Measurements from ENCODE around the gene ZNF787. TPM values are rescaled to one million over a fixed set of nuclear protein-coding genes. Genes with fewer than 3 reads are reported as not detected.

Gene ZNF787
- total RNA-seq, 2 experiments from 2014 or later: 34.3 to 35.4 TPM

- Mint-ChIP-seq H3K4me3 (no peak overlapping the region), H3K4me1 (peaks cover 33% of the 10 kb centered on the region), H3K9me3 (peaks cover 4% of the 10 kb centered on the region), H3K27ac (peak overlapping the region; percentile 13), H3K27me3 (no peaks in the 10 kb centered on the region), H3K36me3 (ENCODE audit: low read depth) (no peaks in the 10 kb centered on the region)
- POLR2A ChIA-PET: no interaction called here
- CTCF ChIA-PET: no interaction called here
- DNase-seq: no peak
Observed at GRCh38 chr19:56126983-56127780, 6.1 kb upstream of the ZNF787 start.

- no peak for DNase-seq
- POLR2A ChIA-PET: no interaction called here
- H3K9me3 Mint-ChIP-seq: peaks cover 4% of the 10 kb centered on the region
- no peak overlapping the region for H3K4me3 Mint-ChIP-seq
- H3K36me3 Mint-ChIP-seq (ENCODE audit: low read depth): no peaks in the 10 kb centered on the region
- peaks cover 38% of the 10 kb centered on the region for H3K4me1 Mint-ChIP-seq
- CTCF ChIA-PET: interaction anchor here (0.5 to 0.9 kb wide), 2 partner anchors 15 to 1096 kb away, joined by 4 read pairs; partner anchors contain the start of gene ZNF444
- peak overlapping the region; percentile 85 for H3K27ac Mint-ChIP-seq
- no peaks in the 10 kb centered on the region for H3K27me3 Mint-ChIP-seq
Observed at GRCh38 chr19:56125806-56126590, 4.9 kb upstream of the ZNF787 start.

- Mint-ChIP-seq H3K27ac (peak overlapping the region; percentile 85), H3K27me3 (no peaks in the 10 kb centered on the region), H3K9me3 (peaks cover 4% of the 10 kb centered on the region), H3K4me1 (peaks cover 44% of the 10 kb centered on the region), H3K4me3 (peak overlapping the region; percentile 1), H3K36me3 (ENCODE audit: low read depth) (peaks cover 1% of the 10 kb centered on the region)
- peak; percentile 62 for DNase-seq
- ChIA-PET CTCF (interaction anchor here (1.0 kb wide), 1 partner anchor 29 kb away, joined by 3 read pairs; no protein-coding TSS in a partner anchor), POLR2A (interaction anchor here (0.5 to 0.6 kb wide), 2 partner anchors 47 to 485 kb away, joined by 3 to 4 read pairs; no protein-coding TSS in a partner anchor)
Observed at GRCh38 chr19:56124578-56124977, 3.5 kb upstream of the ZNF787 start.

GRCh38 chr19:56123266-56123891 is 2.3 kb upstream of the ZNF787 start:
- H3K27ac Mint-ChIP-seq: no peak overlapping the region
- H3K27me3 Mint-ChIP-seq: no peaks in the 10 kb centered on the region
- ChIA-PET CTCF (interaction anchor here (0.5 to 0.6 kb wide), 2 partner anchors 53 to 63 kb away, joined by 3 to 4 read pairs; partner anchors contain the start of gene GALP), POLR2A (no interaction called here)
- no peak for DNase-seq
- H3K36me3 Mint-ChIP-seq (ENCODE audit: low read depth): peaks cover 6% of the 10 kb centered on the region
- H3K4me1 Mint-ChIP-seq: peaks cover 56% of the 10 kb centered on the region
- H3K9me3 Mint-ChIP-seq: peaks cover 4% of the 10 kb centered on the region
- no peak overlapping the region for H3K4me3 Mint-ChIP-seq

- H3K27ac Mint-ChIP-seq: peak overlapping the region; percentile 96
- no peaks in the 10 kb centered on the region for H3K27me3 Mint-ChIP-seq
- peak; percentile 72 for DNase-seq
- H3K36me3 Mint-ChIP-seq (ENCODE audit: low read depth): peaks cover 8% of the 10 kb centered on the region
- ChIA-PET CTCF (interaction anchor here (0.6 kb wide), 2 partner anchors 90 to 467 kb away, joined by 4 read pairs; no protein-coding TSS in a partner anchor), POLR2A (interaction anchor here (0.5 to 0.6 kb wide), 2 partner anchors 12 to 20 kb away, joined by 3 to 4 read pairs; no protein-coding TSS in a partner anchor)
- peak overlapping the region; percentile 87 for H3K4me3 Mint-ChIP-seq
- peaks cover 55% of the 10 kb centered on the region for H3K4me1 Mint-ChIP-seq
- H3K9me3 Mint-ChIP-seq: peaks cover 4% of the 10 kb centered on the region
Observed at GRCh38 chr19:56120371-56121179, 520 bp downstream of the ZNF787 start.

- Mint-ChIP-seq H3K27ac (peak overlapping the region; percentile 92), H3K36me3 (ENCODE audit: low read depth) (peaks cover 8% of the 10 kb centered on the region), H3K27me3 (no peaks in the 10 kb centered on the region), H3K9me3 (peaks cover 4% of the 10 kb centered on the region), H3K4me3 (peak overlapping the region; percentile 85), H3K4me1 (peaks cover 53% of the 10 kb centered on the region)
- ChIA-PET CTCF (no interaction called here), POLR2A (no interaction called here)
- no peak for DNase-seq
Observed at GRCh38 chr19:56120002-56120370, 1.1 kb downstream of the ZNF787 start.

- H3K4me3 Mint-ChIP-seq: peak overlapping the region; percentile 85
- peak overlapping the region; percentile 92 for H3K27ac Mint-ChIP-seq
- H3K27me3 Mint-ChIP-seq: no peaks in the 10 kb centered on the region
- POLR2A ChIA-PET: no interaction called here
- CTCF ChIA-PET: no interaction called here
- peaks cover 53% of the 10 kb centered on the region for H3K4me1 Mint-ChIP-seq
- H3K9me3 Mint-ChIP-seq: peaks cover 3% of the 10 kb centered on the region
- DNase-seq: no peak
- peaks cover 12% of the 10 kb centered on the region for H3K36me3 Mint-ChIP-seq (ENCODE audit: low read depth)
Observed at GRCh38 chr19:56119582-56119978, 1.5 kb downstream of the ZNF787 start.

GRCh38 chr19:56118666-56119581 is 2.2 kb downstream of the ZNF787 start:
- H3K27ac Mint-ChIP-seq: peak overlapping the region; percentile 92
- peaks cover 53% of the 10 kb centered on the region for H3K4me1 Mint-ChIP-seq
- CTCF ChIA-PET: no interaction called here
- peak overlapping the region; percentile 85 for H3K4me3 Mint-ChIP-seq
- DNase-seq: no peak
- no peaks in the 10 kb centered on the region for H3K27me3 Mint-ChIP-seq
- peaks cover 1% of the 10 kb centered on the region for H3K9me3 Mint-ChIP-seq
- POLR2A ChIA-PET: no interaction called here
- peaks cover 12% of the 10 kb centered on the region for H3K36me3 Mint-ChIP-seq (ENCODE audit: low read depth)

- H3K4me1 Mint-ChIP-seq: peaks cover 59% of the 10 kb centered on the region
- H3K4me3 Mint-ChIP-seq: no peak overlapping the region
- H3K27ac Mint-ChIP-seq: peak overlapping the region; percentile 9
- no peak for DNase-seq
- POLR2A ChIA-PET: no interaction called here
- H3K27me3 Mint-ChIP-seq: no peaks in the 10 kb centered on the region
- no peaks in the 10 kb centered on the region for H3K9me3 Mint-ChIP-seq
- H3K36me3 Mint-ChIP-seq (ENCODE audit: low read depth): peaks cover 12% of the 10 kb centered on the region
- CTCF ChIA-PET: interaction anchor here (0.5 kb wide), 1 partner anchor 48 kb away, joined by 4 read pairs; no protein-coding TSS in a partner anchor
Observed at GRCh38 chr19:56117889-56118288, 3.2 kb downstream of the ZNF787 start.

- peaks cover 13% of the 10 kb centered on the region for H3K36me3 Mint-ChIP-seq (ENCODE audit: low read depth)
- no peak for DNase-seq
- no peak overlapping the region for H3K27ac Mint-ChIP-seq
- H3K4me1 Mint-ChIP-seq: peaks cover 62% of the 10 kb centered on the region
- no peaks in the 10 kb centered on the region for H3K9me3 Mint-ChIP-seq
- ChIA-PET CTCF (no interaction called here), POLR2A (no interaction called here)
- no peak overlapping the region for H3K4me3 Mint-ChIP-seq
- no peaks in the 10 kb centered on the region for H3K27me3 Mint-ChIP-seq
Observed at GRCh38 chr19:56117376-56117884, 3.7 kb downstream of the ZNF787 start.

- Mint-ChIP-seq H3K4me3 (no peak overlapping the region), H3K9me3 (no peaks in the 10 kb centered on the region), H3K4me1 (peaks cover 61% of the 10 kb centered on the region), H3K36me3 (ENCODE audit: low read depth) (peaks cover 14% of the 10 kb centered on the region), H3K27ac (no peak overlapping the region), H3K27me3 (no peaks in the 10 kb centered on the region)
- DNase-seq: no peak
- ChIA-PET CTCF (no interaction called here), POLR2A (no interaction called here)
Observed at GRCh38 chr19:56116606-56117005, 4.5 kb downstream of the ZNF787 start.
